ENCODE results near the gene EPS15. TPM values are rescaled to one million over a fixed set of nuclear protein-coding genes. Genes with fewer than 3 reads are reported as not detected.
"Not testable (repeated sequence)": the region's sequence is repeated elsewhere in the genome, so short reads cannot be mapped to it uniquely, and the experiment has no call there.

Gene EPS15
- total and polyA plus RNA-seq, 2 of the 8 experiments (the other 6 are each of a cell fraction or from before 2014, with no cell fraction given) = 15.9 to 57.2 TPM

GRCh38 chr1:51437391-51437790 lies 81.7 kb downstream of the EPS15 start:
- H3K4me3 ChIP-seq (ENCODE audit: extremely low read depth in 1 of 4, insufficient read depth in 2 of 4, low read depth in 3 of 4, low read length in 4 of 4); H3K4me1 ChIP-seq (replicated peaks in 1 of 4; ENCODE audit: control insufficient read depth in 3 of 4, insufficient read depth in 4 of 4, low read length in 3 of 4); H2AK5ac ChIP-seq (ENCODE audit: low read depth, low read length); H4K5ac ChIP-seq (ENCODE audit: insufficient read length, low read depth, low read length); H2BK12ac ChIP-seq (ENCODE audit: low read depth, low read length); H3K27ac ChIP-seq (ENCODE audit: low read depth, low read length); H2BK120ac ChIP-seq (replicated peaks; ENCODE audit: low read depth, low read length); H4K91ac ChIP-seq (replicated peaks; ENCODE audit: insufficient read length, low read length); H2BK15ac ChIP-seq (ENCODE audit: low read length); H3K79me2 ChIP-seq (ENCODE audit: control insufficient read depth in 1 of 2, insufficient read depth in 2 of 2, low read length in 2 of 2); H3K79me1 ChIP-seq (ENCODE audit: low read depth, low read length); H3K9me3 ChIP-seq (ENCODE audit: insufficient read depth in 2 of 2, low read depth in 1 of 2, low read length in 1 of 2); FAIRE-seq; CTCF ChIA-PET (ENCODE audit: partially characterized antibody); H3K36me3 ChIP-seq (ENCODE audit: control insufficient read depth in 2 of 4, insufficient read depth in 4 of 4, low read length in 3 of 4); H3K4ac ChIP-seq (replicated peaks; ENCODE audit: insufficient read length, low read depth, low read length); H3K23ac ChIP-seq (ENCODE audit: insufficient read length); H4K8ac ChIP-seq (ENCODE audit: extremely low read depth, insufficient read depth, low read length); H3K23me2 ChIP-seq (ENCODE audit: low read depth, low read length); H3K9ac ChIP-seq (replicated peaks in 1 of 4; ENCODE audit: extremely low read depth in 1 of 4, low read depth in 3 of 4, low read length in 3 of 4); H3K56ac ChIP-seq (replicated peaks; ENCODE audit: insufficient read length, low read depth, low read length); H2BK5ac ChIP-seq (ENCODE audit: low read depth, low read length); H2AFZ ChIP-seq (ENCODE audit: low read length); H3K27me3 ChIP-seq (replicated peaks in 1 of 4; ENCODE audit: control insufficient read depth in 3 of 4, extremely low read depth in 1 of 4, insufficient read depth in 3 of 4, low read length in 3 of 4); H3K14ac ChIP-seq (ENCODE audit: insufficient read length); DNase-seq (ENCODE audit: low read depth in 1 of 2, low spot score in 2 of 2); H3K4me2 ChIP-seq (ENCODE audit: insufficient read depth in 1 of 2, low read depth in 2 of 2, low read length in 2 of 2); H4K20me1 ChIP-seq (replicated peaks in 1 of 2; ENCODE audit: control insufficient read depth in 1 of 2, insufficient read depth in 2 of 2, low read length in 2 of 2); H3K18ac ChIP-seq (ENCODE audit: extremely low read depth, low read length); POLR2A ChIA-PET (ENCODE audit: partially characterized antibody); H2BK20ac ChIP-seq (ENCODE audit: low read length): not testable (repeated sequence)
- 95% methylated on average over 6 of the region's 6 CpGs; no CpG with 5 or more reads in 1 of the 2 experiments for WGBS, 2 experiments (ENCODE audit: extremely low coverage in 1 of 2, insufficient coverage in 1 of 2, insufficient read length in 1 of 2, insufficient replicate concordance in 2 of 2, low coverage in 1 of 2, low lambda C conversion rate in 2 of 2, missing lambda C conversion rate in 1 of 2)

Data from H1 (cell line).